Caco-2 (cell line): ENCODE data around the gene SPAG17. TPM values are rescaled to one million over a fixed set of nuclear protein-coding genes. Genes with fewer than 3 reads are reported as not detected.

Experiments used
- BruUV-seq: library from RNA; stranded (reverse); fragments of 400-500 nt; replicated peaks from 2 replicates; lab custom pipeline; 2021; lab: Mats Ljungman, UMichigan
- CTCF ChIA-PET: fragments of 300-600 bp; sonication (Branson Sonifier 250); formaldehyde crosslinking; loops from one replicate; lab custom pipeline; 2022; ENCODE audit warnings: antibody characterized with exemption; lab: Charles Lee
- POLR2A ChIA-PET: fragments of 300-600 bp; sonication (Branson Sonifier 250); formaldehyde crosslinking; loops from one replicate; lab custom pipeline; 2022; ENCODE audit warnings: antibody characterized with exemption; lab: Charles Lee
- DNase-seq, 2 experiments: peaks; one replicate each; pipeline versions ENCODE4 v3.0.0 to v3.0.0-alpha.2; 2020 to 2022
- H3K27me3 ChIP-seq: replicated peaks from 2 replicates; pipeline ENCODE4 v1.6.0; 2011; ENCODE audit warnings: low read length; ENCODE audit not compliant: control insufficient read depth, insufficient read depth
- H3K36me3 ChIP-seq: 2 replicates; pipeline ENCODE4 v1.5.1; 2011; ENCODE audit warnings: low read length; ENCODE audit not compliant: control insufficient read depth, insufficient read depth
- H3K4me1 ChIP-seq: fragments of 250-450 bp; sonication (Bioruptor Pico); 2 replicates; pipeline ENCODE4 v1.5.1; 2020; ENCODE audit warnings: mild to moderate bottlenecking
- H3K4me3 ChIP-seq: 2 replicates; pipeline ENCODE4 v1.5.1; 2011; ENCODE audit warnings: low read depth, mild to moderate bottlenecking, control low read depth, low read length
- H3K9me3 ChIP-seq: fragments of 250-450 bp; sonication (Bioruptor Pico); 2 replicates; pipeline ENCODE4 v1.5.1; 2020; ENCODE audit warnings: mild to moderate bottlenecking, moderate library complexity
- H3K27ac Mint-ChIP-seq: one replicate; pipeline ENCODE4 v1.8.0; 2022; ENCODE audit warnings: mixed read lengths; ENCODE audit not compliant: unreplicated experiment
- H3K27me3 Mint-ChIP-seq: one replicate; pipeline ENCODE4 v1.8.0; 2022; ENCODE audit warnings: mixed read lengths; ENCODE audit not compliant: insufficient read depth, unreplicated experiment
- H3K36me3 Mint-ChIP-seq: one replicate; pipeline ENCODE4 v1.8.0; 2022; ENCODE audit warnings: mild to moderate bottlenecking, mixed read lengths; ENCODE audit not compliant: insufficient read depth, unreplicated experiment
- H3K4me1 Mint-ChIP-seq: one replicate; pipeline ENCODE4 v1.8.0; 2022; ENCODE audit warnings: low read depth, mixed read lengths; ENCODE audit not compliant: unreplicated experiment
- H3K4me3 Mint-ChIP-seq: one replicate; pipeline ENCODE4 v1.8.0; 2022; ENCODE audit warnings: mild to moderate bottlenecking, moderate library complexity, mixed read lengths; ENCODE audit not compliant: unreplicated experiment
- H3K9me3 Mint-ChIP-seq: one replicate; pipeline ENCODE4 v1.8.0; 2022; ENCODE audit warnings: mixed read lengths; ENCODE audit not compliant: unreplicated experiment
- intact Hi-C: fragments of 100-400 bp; cut with micrococcal nuclease; formaldehyde crosslinking; loops from one replicate; pipeline ENCODE4 v1.10.0; 2022; ENCODE audit not compliant: unreplicated experiment
- total RNA-seq: library from RNA; stranded (reverse); gene quantifications from 2 replicates; pipeline ENCODE4 v1.2.3, GENCODE V29; 2022
- TF ChIP-seq, protein P1 (sequence below), 2 experiments: fragments of 200-600 bp in 1 of 2; IDR thresholded peaks; 1 replicate in 1 of 2; 2 replicates in 1 of 2; pipeline versions ENCODE4 v1.5.1 to v1.8.0; 2011 to 2022; ENCODE audit warnings: antibody characterized with exemption in 1 of 2, control low read depth in 1 of 2, inconsistent platforms in 1 of 2, low read depth in 1 of 2, low read length in 1 of 2, mild to moderate bottlenecking in 1 of 2, moderate library complexity in 1 of 2; ENCODE audit not compliant: insufficient read depth in 1 of 2, severe bottlenecking in 1 of 2, unreplicated experiment in 1 of 2

The SPAG17 gene
- total RNA-seq, 1 experiment from 2014 or later = not detected

DNA sequence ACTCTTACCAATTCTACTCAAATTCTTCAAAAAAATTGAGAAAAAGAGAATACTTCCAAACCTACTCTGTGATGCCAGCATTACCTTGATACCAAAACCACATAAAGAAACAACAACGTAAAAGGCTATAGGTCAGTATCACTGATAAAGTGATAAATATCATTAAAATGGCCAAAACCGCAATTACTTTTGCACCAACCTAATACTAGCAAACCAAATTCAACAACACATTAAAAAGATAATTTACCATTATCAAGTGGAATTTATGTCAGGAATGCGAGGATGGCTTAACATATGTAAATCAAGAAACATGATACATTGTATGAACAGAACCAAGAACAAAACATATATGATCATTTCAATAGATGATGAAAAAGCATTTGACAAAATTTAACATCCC, 7.0 kb downstream of the SPAG17 start:
- no peak for DNase-seq
- no peaks in the 10 kb centered on the region for H3K4me1 Mint-ChIP-seq
- H3K36me3 Mint-ChIP-seq = no peaks in the 10 kb centered on the region
- H3K4me3 ChIP-seq = no peak overlapping the region
- H3K4me1 ChIP-seq = no peaks in the 10 kb centered on the region
- H3K36me3 ChIP-seq = no peaks in the 10 kb centered on the region
- no peaks in the 10 kb centered on the region for H3K27me3 ChIP-seq
- intact Hi-C loops = no loop called here
- peaks cover 5% of the 10 kb centered on the region for H3K27me3 Mint-ChIP-seq
- CTCF ChIA-PET = no interaction called here
- no peaks in the 10 kb centered on the region for H3K9me3 ChIP-seq
- peaks cover 10% of the 10 kb centered on the region for H3K9me3 Mint-ChIP-seq
- TF ChIP-seq, protein P1, sequence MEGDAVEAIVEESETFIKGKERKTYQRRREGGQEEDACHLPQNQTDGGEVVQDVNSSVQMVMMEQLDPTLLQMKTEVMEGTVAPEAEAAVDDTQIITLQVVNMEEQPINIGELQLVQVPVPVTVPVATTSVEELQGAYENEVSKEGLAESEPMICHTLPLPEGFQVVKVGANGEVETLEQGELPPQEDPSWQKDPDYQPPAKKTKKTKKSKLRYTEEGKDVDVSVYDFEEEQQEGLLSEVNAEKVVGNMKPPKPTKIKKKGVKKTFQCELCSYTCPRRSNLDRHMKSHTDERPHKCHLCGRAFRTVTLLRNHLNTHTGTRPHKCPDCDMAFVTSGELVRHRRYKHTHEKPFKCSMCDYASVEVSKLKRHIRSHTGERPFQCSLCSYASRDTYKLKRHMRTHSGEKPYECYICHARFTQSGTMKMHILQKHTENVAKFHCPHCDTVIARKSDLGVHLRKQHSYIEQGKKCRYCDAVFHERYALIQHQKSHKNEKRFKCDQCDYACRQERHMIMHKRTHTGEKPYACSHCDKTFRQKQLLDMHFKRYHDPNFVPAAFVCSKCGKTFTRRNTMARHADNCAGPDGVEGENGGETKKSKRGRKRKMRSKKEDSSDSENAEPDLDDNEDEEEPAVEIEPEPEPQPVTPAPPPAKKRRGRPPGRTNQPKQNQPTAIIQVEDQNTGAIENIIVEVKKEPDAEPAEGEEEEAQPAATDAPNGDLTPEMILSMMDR (IDR thresholded peaks at IDR 0.05; ENCODE audit: insufficient read depth in 1 of 2, low read depth in 1 of 2, low read length in 1 of 2, severe bottlenecking in 1 of 2, unreplicated experiment in 1 of 2) = no peak
- H3K4me3 Mint-ChIP-seq = no peak overlapping the region
- POLR2A ChIA-PET = no interaction called here
- BruUV-seq = no TSS peak
- no peak overlapping the region for H3K27ac Mint-ChIP-seq

DNA sequence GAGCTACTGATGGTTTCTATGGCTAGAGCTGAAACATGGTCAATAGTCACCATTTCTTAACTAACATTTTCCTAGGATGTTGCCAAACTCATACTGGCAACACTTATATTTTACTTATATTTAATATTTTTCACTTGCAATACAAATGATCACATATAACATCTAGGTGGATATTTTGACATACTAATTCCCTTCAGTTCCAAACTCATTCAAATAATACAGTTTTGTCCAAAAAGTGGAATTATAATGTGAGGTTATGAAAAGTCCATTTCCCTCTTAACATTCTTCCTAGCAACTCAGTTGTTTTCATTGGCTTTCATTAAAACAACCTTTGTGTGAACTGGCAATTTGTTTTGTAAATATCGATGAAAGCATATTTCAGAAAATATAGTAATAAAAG, 16.0 kb downstream of the SPAG17 start:
- no peaks in the 10 kb centered on the region for H3K36me3 ChIP-seq
- H3K4me1 ChIP-seq = no peaks in the 10 kb centered on the region
- no peaks in the 10 kb centered on the region for H3K27me3 ChIP-seq
- TF ChIP-seq, protein P1 (IDR thresholded peaks at IDR 0.05; ENCODE audit: insufficient read depth in 1 of 2, low read depth in 1 of 2, low read length in 1 of 2, severe bottlenecking in 1 of 2, unreplicated experiment in 1 of 2) = no peak
- CTCF ChIA-PET = no interaction called here
- no peak for DNase-seq
- Mint-ChIP-seq H3K4me3 (no peak overlapping the region), H3K27ac (no peak overlapping the region), H3K27me3 (peaks cover 3% of the 10 kb centered on the region), H3K4me1 (no peaks in the 10 kb centered on the region), H3K36me3 (no peaks in the 10 kb centered on the region), H3K9me3 (peaks cover 3% of the 10 kb centered on the region)
- H3K4me3 ChIP-seq = no peak overlapping the region
- H3K9me3 ChIP-seq = no peaks in the 10 kb centered on the region
- intact Hi-C loops = no loop called here
- BruUV-seq = no TSS peak
- POLR2A ChIA-PET = no interaction called here

DNA sequence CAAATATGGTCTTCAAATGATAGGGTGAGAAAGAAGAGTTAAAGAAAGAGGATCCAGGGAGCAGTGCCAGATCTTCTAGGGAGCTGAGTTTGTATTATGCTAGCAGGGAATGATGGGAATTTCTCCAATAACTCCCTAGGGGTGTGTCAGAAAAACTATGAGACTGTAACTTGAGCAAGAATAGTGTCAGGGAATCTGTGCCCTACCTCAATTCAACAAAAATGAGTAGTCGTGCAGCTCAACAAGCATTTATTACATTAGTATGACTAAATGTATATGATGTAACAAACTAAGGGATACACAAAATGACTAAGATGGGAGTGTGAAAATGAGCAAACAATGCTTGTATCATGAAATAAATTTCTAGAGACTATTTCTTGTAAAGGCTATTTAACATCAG, 24.2 kb downstream of the SPAG17 start:
- H3K27ac Mint-ChIP-seq = no peak overlapping the region
- Histone ChIP-seq H3K4me3 (no peak overlapping the region), H3K27me3 (no peaks in the 10 kb centered on the region), H3K4me1 (no peaks in the 10 kb centered on the region), H3K36me3 (no peaks in the 10 kb centered on the region), H3K9me3 (no peaks in the 10 kb centered on the region)
- H3K36me3 Mint-ChIP-seq = no peaks in the 10 kb centered on the region
- no peaks in the 10 kb centered on the region for H3K9me3 Mint-ChIP-seq
- H3K4me3 Mint-ChIP-seq = no peak overlapping the region
- intact Hi-C loops = no loop called here
- BruUV-seq = no TSS peak
- peaks cover 7% of the 10 kb centered on the region for H3K27me3 Mint-ChIP-seq
- DNase-seq = no peak
- POLR2A ChIA-PET = no interaction called here
- H3K4me1 Mint-ChIP-seq = no peaks in the 10 kb centered on the region
- TF ChIP-seq, protein P1 (IDR thresholded peaks at IDR 0.05; ENCODE audit: insufficient read depth in 1 of 2, low read depth in 1 of 2, low read length in 1 of 2, severe bottlenecking in 1 of 2, unreplicated experiment in 1 of 2) = no peak
- CTCF ChIA-PET = no interaction called here
